HepG2 (cell line): ENCODE results near the gene FBXL4.

Experiments
- BRCA1 ChIP-seq: sonication (generic); formaldehyde crosslinking; IDR thresholded peaks from 2 replicates; pipeline ENCODE4 v1.4.0; 2020; ENCODE audit warnings: missing genetic modification reagents
- CTCF ChIP-seq: sonication (generic); formaldehyde crosslinking; IDR thresholded peaks from 2 replicates; pipeline ENCODE4 v1.5.0; 2020; ENCODE audit warnings: mild to moderate bottlenecking, missing genetic modification reagents, moderate library complexity
- HNF4G ChIP-seq, 2 experiments: sonication (generic) in 1 of 2; formaldehyde crosslinking in 1 of 2; IDR thresholded peaks; 2 replicates each; pipeline versions ENCODE4 v1.4.0 to v1.6.1; 2011 to 2020; ENCODE audit warnings: borderline replicate concordance in 2 of 2, low read depth in 2 of 2, mild to moderate bottlenecking in 2 of 2, low read length in 1 of 2, missing genetic modification reagents in 1 of 2, moderate library complexity in 1 of 2
- MYC ChIP-seq: sonication (generic); formaldehyde crosslinking; IDR thresholded peaks from 2 replicates; pipeline ENCODE4 v1.9.0; 2021; ENCODE audit warnings: missing genetic modification reagents, borderline replicate concordance
- POLR2A ChIP-seq, 2 experiments: IDR thresholded peaks; 2 replicates each; pipeline ENCODE4 v1.6.1; 2011; ENCODE audit warnings: low read depth in 2 of 2, low read length in 2 of 2, mild to moderate bottlenecking in 1 of 2, moderate library complexity in 1 of 2; ENCODE audit not compliant: insufficient read depth in 1 of 2
- ZNF138 ChIP-seq: sonication (generic); formaldehyde crosslinking; IDR thresholded peaks from 2 replicates; pipeline ENCODE4 v1.5.0; 2020; ENCODE audit warnings: mild to moderate bottlenecking, low read depth, missing genetic modification reagents
- ZNF784 ChIP-seq: sonication (generic); formaldehyde crosslinking; IDR thresholded peaks from 2 replicates; pipeline ENCODE4 v1.5.1; 2020; ENCODE audit warnings: missing genetic modification reagents, mild to moderate bottlenecking, borderline replicate concordance
- ZNF792 ChIP-seq: IDR thresholded peaks from 2 replicates; pipeline ENCODE4 v1.6.1; 2016
- ZZZ3 ChIP-seq: sonication (generic); formaldehyde crosslinking; IDR thresholded peaks from 2 replicates; pipeline ENCODE4 v1.4.0; 2020; ENCODE audit warnings: missing genetic modification reagents, mild to moderate bottlenecking, borderline replicate concordance
- TF ChIP-seq, protein P1 (sequence below): sonication (generic); formaldehyde crosslinking; IDR thresholded peaks from 2 replicates; pipeline ENCODE4 v1.8.1; 2023; ENCODE audit warnings: missing genetic modification reagents, mild to moderate bottlenecking, borderline replicate concordance

DNA sequence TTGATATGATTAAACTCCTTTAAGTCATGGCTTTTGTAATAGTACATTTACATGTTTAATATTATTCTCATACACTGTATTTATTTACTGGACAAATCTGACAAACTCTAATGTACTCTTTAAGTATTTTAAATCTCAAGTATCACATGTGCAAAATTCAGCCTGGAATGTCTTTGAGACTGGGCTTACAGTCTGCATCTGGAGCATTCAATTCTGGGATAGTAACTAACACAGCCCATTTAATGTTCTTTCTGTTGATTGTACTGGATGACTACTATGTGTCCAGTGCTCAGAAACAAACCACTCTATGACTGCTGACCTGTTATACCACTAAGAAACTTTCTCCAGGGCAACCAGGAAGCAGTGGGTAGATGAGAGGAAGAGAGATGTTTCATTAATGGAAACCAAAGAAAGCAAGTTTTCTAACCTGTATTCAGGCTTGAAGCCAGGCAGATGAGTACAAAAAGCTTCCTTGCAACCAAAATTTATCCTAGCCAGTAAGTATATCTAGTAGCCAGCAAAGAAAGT lies 26.8 kb downstream of the FBXL4 start:
- TF ChIP-seq BRCA1 (CRISPR knock-in tag) (no peak), HNF4G (IDR thresholded peaks at IDR 0.05; ENCODE audit: borderline replicate concordance, low read depth, low read length) (no peak), HNF4G (CRISPR knock-in tag; IDR thresholded peaks at IDR 0.05; ENCODE audit: borderline replicate concordance, low read depth) (no peak), POLR2A (IDR thresholded peaks at IDR 0.05; ENCODE audit: insufficient read depth in 1 of 2, low read depth in 2 of 2, low read length in 2 of 2) (no peak), MYC (no peak), ZNF784 (no peak), CTCF (CRISPR knock-in tag) (no peak), ZZZ3 (no peak), ZNF792 (no peak), ZNF138 (no peak)
- TF ChIP-seq, protein P1, sequence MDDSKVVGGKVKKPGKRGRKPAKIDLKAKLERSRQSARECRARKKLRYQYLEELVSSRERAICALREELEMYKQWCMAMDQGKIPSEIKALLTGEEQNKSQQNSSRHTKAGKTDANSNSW (CRISPR knock-in tag) = no peak
